SKM-1 (cell line): ENCODE measurements around the gene CEACAM19.
"Not testable (repeated sequence)": the region's sequence is repeated elsewhere in the genome, so short reads cannot be mapped to it uniquely, and the experiment has no call there.

Experiments used
- DNase-seq: peaks from one replicate; lab custom pipeline; 2025; ENCODE audit not compliant: unreplicated experiment; lab: John Stamatoyannopoulos, UW

CEACAM19 gene

DNA sequence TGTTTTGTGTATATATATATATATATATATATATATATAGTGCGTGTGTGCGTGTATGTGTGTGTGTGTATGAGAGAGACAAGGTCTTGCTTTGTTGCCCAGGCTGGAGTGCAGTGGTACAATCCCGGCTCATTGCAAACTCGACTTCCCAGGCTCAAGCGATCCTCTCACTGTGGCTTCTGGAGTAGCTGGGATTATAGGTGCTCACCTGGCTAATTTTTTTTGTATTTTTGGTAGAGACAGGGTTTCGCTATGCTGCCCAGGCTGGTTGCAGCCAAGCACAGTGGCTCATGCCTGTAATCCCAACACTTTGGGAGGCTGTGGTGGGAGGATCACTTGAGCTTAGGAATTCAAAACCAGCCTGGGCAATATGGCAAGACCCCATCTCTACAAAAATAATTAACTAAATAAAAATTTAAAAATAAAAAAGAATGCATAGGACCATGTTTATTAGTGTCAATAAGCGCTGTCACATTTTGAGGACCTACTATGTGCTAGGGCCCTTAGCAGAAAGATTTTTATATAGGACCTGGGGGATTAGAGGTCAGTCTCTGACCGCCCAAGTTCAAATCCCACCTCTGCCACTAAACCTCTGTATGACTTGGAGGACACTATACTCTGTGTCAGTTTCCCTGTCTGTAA is 25.8 kb upstream of the CEACAM19 start:
- DNase-seq: no peak

DNA sequence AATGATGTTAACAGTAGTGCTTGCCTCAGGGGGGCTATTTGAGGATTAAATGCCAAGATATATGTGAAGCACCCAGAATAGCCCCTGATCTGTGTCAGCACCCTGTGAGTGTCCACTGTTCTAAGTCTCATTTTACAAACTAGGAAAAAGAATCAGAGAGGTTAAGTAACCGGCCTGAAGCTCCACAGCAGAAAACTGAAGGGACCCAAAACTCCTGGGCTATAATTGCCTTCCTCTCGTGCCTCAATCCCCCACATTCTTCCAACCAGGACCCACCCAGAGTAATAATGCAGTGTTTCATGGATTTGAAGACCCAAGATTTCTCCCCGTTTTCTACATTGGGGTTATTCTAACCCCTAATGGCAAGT is 25.2 kb upstream of the CEACAM19 start:
- DNase-seq: no peak

GRCh38 chr19:44647144-44647543 is 24.1 kb upstream of the CEACAM19 start:
- no peak for DNase-seq

DNA sequence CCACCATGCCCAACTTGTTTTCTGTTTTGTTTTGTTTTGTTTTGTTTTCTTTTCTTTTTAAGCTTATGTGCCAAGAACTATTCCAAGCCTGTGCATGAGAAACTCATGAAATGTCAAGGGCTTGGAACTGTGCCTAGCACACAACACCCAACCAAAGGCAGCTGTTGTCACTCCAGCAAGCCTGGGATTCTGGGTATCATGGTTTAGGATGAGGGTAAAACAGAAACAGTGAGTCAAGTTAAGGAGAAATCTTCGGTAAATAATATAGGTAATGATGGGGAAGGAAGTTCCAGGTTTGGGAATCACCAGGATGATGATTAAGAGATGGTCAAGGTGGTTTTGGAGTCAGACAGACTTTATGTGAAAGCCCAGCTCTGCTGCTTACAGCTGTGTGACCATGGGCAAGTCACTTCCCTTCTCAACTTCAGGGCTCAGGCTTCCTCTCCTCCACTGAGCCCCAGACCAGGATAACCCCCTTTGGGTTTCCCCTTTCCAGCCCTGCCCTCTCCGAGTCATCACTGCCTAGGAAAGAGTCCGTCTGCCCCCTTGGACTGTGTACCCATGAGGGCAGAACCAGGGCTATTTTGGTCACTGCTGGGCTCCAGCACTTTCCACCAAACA is 22.5 kb upstream of the CEACAM19 start:
- no peak for DNase-seq

- no peak for DNase-seq
These were observed 21.6 kb upstream of the CEACAM19 start for GRCh38 chr19:44649578-44650145.

- DNase-seq: no peak
These were observed 17.9 kb upstream of the CEACAM19 start for GRCh38 chr19:44653343-44653742.

- DNase-seq: peak; percentile 26
These were observed 17.1 kb upstream of the CEACAM19 start for GRCh38 chr19:44653977-44654774.

DNA sequence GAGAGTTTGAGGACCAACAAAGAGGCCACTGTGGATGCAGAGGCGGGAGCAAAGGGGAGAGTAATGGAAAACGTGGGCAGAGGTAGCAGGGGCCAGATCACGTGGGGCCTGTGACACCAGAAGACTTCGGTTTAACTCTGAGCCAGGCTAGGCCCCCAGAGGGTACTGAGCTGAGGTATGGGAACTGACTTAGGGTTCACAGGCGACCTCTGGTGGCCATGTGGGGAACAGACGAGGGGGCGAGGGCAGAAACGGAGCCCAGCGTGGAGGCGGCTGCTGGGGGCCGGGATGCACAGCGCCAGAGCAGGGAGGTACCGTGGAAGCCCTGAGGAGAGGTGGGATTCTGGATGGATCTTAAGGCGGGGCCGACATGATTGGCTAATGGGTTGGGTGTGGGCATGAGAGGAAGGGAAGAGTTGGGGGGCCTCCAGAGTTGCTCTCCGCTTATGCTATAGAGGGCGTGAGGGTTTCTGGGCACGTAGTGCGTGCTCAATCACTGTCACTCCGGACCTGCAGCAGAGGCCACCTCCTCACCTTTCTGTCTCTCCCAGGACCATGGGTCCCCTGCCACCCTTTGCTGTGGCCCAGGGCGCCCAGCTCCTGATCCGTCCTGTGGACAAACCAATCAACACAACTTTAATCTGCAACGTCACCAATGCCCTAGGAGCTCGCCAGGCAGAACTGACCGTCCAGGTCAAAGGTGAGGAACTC is 13.9 kb upstream of the CEACAM19 start:
- no peak for DNase-seq

- DNase-seq: no peak
These were observed 13.1 kb upstream of the CEACAM19 start for GRCh38 chr19:44658069-44658733.

DNA sequence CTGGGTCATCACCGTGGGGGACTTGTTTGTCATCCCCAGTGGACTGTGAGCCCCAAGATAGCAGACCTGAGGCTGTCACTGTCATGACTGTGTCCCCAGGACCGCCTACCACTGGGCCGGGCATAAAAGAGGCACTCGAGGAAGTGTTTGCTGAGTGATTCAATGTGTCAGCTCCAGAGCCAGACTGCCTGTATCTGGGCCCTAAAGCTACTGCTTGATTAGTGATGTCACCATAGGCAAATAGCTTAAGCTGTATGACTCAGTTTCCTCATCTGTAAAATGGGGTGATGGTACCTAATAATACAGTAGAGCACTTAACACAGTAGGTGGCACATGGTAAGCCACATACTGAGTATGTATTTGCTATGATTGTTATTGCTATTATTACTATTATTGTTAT is 11.2 kb upstream of the CEACAM19 start:
- DNase-seq: no peak

DNA sequence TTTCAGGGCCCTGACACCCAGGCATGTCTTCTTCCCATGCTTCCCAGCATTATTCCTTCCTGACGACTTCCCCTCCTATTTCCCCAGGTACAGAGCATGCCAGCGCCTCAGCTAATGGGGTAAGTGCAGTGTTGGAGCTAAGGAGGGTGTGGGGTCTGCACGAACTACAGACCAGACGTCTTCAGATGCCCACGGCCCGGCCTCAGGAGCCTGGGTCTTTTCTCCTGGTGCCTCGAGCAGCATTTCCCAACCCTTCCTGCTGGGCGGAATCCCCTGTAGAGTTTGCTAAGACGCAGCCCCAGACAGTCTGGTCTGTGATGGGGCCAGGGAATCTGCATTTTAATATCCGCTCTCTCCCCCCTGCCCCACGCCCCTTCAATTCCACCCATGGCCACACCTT is 10.1 kb upstream of the CEACAM19 start:
- DNase-seq: no peak

DNA sequence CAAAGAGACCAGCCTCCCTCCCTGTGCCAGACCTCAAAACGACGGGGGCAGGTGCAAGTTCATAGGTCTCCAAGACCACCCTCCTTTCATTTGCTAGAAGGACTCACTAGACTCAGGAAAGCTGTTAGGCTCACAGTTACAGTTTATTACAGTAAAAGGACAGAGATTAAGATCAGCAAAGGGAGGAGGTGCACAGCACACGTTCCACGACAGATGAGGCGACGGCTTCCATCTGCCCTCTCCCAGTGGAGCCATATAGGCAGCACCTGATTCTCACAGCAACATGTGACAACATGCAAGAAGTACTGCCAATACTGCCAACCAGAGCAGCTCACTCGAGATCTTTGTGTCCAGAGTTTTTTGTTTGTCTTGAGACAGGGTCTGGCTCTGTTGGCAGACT is 9.4 kb upstream of the CEACAM19 start:
- DNase-seq: no peak

GRCh38 chr19:44662691-44663385 is 8.4 kb upstream of the CEACAM19 start:
- DNase-seq: no peak

DNA sequence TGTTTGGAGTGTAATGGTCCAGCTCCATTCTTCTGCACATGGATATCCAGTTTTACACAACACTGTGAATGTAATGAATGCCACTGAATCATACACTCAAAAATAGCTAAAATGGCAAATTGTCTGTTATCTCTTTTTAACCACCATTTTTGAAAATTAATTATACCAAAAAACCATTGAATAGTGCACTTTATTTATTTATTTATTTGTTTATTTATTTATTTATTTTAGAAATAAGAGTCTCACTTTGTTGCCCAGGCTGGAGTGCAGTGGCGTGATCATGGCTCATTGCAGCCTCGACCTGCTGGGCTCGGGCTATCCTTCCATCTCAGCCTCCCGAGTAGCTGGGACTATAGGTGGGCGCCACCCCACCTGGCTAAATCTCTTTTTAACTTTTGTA is 7.3 kb upstream of the CEACAM19 start:
- DNase-seq: no peak

DNA sequence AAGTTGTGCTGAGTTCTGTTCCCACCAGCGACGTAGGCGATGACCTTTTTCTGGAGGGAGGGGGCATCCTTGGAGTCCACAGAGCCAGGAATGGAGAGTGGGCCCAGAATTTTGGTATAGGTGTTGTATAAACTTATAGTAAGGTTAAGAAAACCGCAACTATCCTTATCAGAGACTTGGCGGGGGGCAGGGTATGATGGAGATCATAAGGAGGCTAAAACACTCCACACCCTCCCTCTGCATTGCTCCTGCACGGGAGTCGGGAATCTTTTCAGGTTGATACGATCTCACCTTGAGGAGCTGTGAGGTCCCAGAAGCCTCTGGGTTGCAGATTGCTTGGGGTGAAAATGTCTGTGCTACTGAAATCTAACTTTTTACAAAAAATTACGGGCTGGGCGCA is 6.3 kb upstream of the CEACAM19 start:
- no peak for DNase-seq

GRCh38 chr19:44666852-44667556 is 4.3 kb upstream of the CEACAM19 start:
- no peak for DNase-seq

GRCh38 chr19:44668985-44669764 is 2.1 kb upstream of the CEACAM19 start:
- no peak for DNase-seq

- not testable (repeated sequence) for DNase-seq
These were observed 1.3 kb upstream of the CEACAM19 start for GRCh38 chr19:44670027-44670426.

DNA sequence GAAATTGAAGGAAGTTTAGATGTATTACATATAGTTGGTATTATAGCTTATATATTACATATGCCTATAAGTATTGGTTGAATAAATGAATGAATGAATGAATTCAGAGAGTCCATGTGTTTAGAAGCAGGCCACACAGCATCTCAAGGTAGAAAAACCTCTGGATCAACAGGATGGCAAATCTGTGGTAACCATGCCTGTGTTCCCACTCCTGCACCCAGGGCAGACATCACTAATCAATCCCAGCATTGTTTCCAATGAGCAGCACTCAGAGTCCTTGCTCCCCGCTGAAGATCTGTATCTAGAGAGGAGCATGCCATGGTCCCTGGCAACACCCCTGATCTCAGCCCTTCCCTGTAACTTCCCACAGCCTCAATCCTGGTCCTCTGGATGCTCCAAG is 944 bp downstream of the CEACAM19 start:
- DNase-seq: no peak
